SJCRH30 (cell line): Measurements from ENCODE around the gene PYGB. TPM values are rescaled to one million over a fixed set of nuclear protein-coding genes. Genes with fewer than 3 reads are reported as not detected.
A peak's percentile ranks its signal among the peaks of the same experiment; 100 is the strongest.
"Not testable (repeated sequence)": the region's sequence is repeated elsewhere in the genome, so short reads cannot be mapped to it uniquely, and the experiment has no call there.

Experiments used
- DNase-seq, 2 experiments: peaks; one replicate each; pipeline ENCODE4 v3.0.0-alpha.2; 2015 to 2020
- H3K27ac ChIP-seq: fragments of 250-450 bp; sonication (Bioruptor Pico); 2 replicates; pipeline ENCODE4 v1.5.1; 2020; ENCODE audit warnings: mild to moderate bottlenecking, moderate library complexity
- H3K27me3 ChIP-seq: fragments of 250-450 bp; sonication (Bioruptor Pico); 2 replicates; pipeline ENCODE4 v1.5.1; 2020; ENCODE audit warnings: mild to moderate bottlenecking, moderate library complexity
- H3K36me3 ChIP-seq: fragments of 250-450 bp; sonication (Bioruptor Pico); 2 replicates; pipeline ENCODE4 v1.5.1; 2020; ENCODE audit warnings: mild to moderate bottlenecking, moderate library complexity
- H3K4me1 ChIP-seq: fragments of 250-450 bp; sonication (Bioruptor Pico); 2 replicates; pipeline ENCODE4 v1.5.1; 2020; ENCODE audit warnings: mild to moderate bottlenecking, moderate library complexity
- H3K4me3 ChIP-seq: fragments of 250-450 bp; sonication (Bioruptor Pico); 2 replicates; pipeline ENCODE4 v1.5.1; 2020; ENCODE audit warnings: mild to moderate bottlenecking, moderate library complexity
- H3K9me3 ChIP-seq: fragments of 250-450 bp; sonication (Bioruptor Pico); replicated peaks from 2 replicates; pipeline ENCODE4 v1.5.1; 2020; ENCODE audit warnings: mild to moderate bottlenecking, moderate library complexity
- total RNA-seq: library from RNA; depleted of rRNA; stranded (reverse); fragments of >200 nt; shearing (Covaris generic); gene quantifications from 2 replicates; pipeline ENCODE4 v1.2.3, GENCODE V29; 2014

PYGB gene
- total RNA-seq, 1 experiment from 2014 or later: 42.3 TPM

DNA sequence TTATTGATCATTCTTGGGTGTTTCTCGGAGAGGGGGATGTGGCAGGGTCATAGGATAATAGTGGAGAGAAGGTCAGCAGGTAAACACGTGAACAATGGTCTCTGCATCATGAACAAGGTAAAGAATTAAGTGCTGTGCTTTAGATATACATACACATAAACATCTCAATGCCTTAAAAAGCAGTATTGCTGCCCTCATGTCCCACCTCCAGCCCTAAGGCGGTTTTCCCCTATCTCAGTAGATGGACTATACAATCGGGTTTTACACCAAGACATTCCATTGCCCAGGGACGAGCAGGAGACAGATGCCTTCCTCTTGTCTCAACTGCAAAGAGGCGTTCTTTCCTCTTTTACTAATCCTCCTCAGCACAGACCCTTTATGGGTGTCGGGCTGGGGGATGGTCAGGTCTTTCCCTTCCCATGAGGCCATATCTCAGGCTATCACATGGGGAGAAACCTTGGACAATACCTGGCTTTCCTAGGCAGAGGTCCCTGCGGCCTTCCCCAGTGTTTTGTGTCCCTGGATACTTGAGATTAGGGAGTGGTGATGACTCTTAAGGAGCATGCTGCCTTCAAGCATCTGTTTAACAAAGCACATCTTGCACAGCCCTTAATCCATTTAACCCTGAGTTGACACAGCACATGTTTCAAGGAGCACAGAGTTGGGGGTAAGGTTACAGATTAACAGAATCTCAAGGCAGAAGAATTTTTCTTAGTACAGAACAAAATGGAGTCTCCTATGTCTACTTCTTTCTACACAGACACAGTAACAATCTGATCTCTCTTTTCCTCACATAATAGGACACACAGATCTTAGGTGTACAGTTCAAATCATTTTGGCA, 13.7 kb upstream of the PYGB start:
- H3K27me3 ChIP-seq, H3K4me3 ChIP-seq, DNase-seq, H3K27ac ChIP-seq, H3K36me3 ChIP-seq, H3K9me3 ChIP-seq: not testable (repeated sequence)
- H3K4me1 ChIP-seq: peaks cover 38% of the 10 kb centered on the region

DNA sequence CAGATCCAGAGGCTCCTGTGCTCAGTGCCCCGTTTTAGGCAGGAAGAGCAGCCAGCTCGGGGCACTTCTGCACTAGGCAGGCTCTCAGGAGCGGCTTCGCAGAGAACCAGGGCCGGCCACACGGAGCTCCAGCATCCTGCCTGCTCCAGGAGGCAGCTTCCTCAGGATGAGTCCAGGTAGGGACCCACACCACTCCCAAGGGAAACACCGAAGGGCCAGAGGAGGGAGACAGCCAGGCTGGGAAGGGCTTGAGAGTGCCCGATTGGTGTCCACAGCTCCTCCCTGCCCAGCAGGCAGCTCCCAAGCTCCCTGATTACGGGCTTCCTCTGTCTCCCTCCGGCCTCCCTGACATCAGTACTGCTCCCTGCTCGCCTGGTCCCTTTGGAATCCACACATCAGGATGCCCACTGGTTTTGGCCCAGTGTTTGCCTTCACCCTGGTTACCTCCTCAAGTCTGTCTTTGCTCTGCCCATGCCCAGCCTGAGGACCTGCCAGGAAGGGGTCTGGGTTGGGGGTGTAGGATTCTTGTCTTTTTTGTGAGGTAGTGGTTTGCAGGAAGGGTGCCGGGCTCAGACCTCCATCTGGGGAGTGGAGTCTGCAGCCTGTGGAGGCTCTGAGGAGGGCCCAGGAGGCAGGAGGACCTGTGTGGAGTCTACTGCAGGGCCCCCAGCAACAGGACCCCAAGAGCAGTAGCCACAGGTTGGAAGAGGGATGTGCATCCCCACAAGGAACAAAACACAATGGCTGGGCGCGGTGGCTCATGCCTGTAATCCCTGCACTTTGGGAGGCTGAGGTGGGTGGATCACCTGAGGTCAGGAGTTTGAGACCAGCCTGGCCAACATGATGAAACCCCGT, 11.2 kb upstream of the PYGB start:
- Histone ChIP-seq H3K27ac (no peak overlapping the region), H3K4me1 (peaks cover 49% of the 10 kb centered on the region), H3K9me3 (no peaks in the 10 kb centered on the region), H3K36me3 (no peaks in the 10 kb centered on the region), H3K27me3 (no peaks in the 10 kb centered on the region), H3K4me3 (no peak overlapping the region)
- no peak for DNase-seq

- DNase-seq: peak; percentile 80 to 88
- peak overlapping the region; percentile 79 for H3K27ac ChIP-seq
Observed at GRCh38 chr20:25237610-25238318, 10.1 kb upstream of the PYGB start.

GRCh38 chr20:25238319-25239037, 9.4 kb upstream of the PYGB start:
- Histone ChIP-seq H3K27ac (peak overlapping the region; percentile 79), H3K27me3 (no peaks in the 10 kb centered on the region), H3K36me3 (no peaks in the 10 kb centered on the region), H3K4me1 (peaks cover 42% of the 10 kb centered on the region), H3K9me3 (no peaks in the 10 kb centered on the region; the same call in 1 of the 2 replicates), H3K4me3 (no peak overlapping the region)
- peak; percentile 39 to 65 for DNase-seq

More at GRCh38 chr20:25237610-25238318, 10.1 kb upstream of the PYGB start:
- Histone ChIP-seq H3K36me3 (no peaks in the 10 kb centered on the region), H3K27me3 (no peaks in the 10 kb centered on the region), H3K4me3 (no peak overlapping the region), H3K9me3 (no peaks in the 10 kb centered on the region), H3K4me1 (peaks cover 49% of the 10 kb centered on the region)

DNA sequence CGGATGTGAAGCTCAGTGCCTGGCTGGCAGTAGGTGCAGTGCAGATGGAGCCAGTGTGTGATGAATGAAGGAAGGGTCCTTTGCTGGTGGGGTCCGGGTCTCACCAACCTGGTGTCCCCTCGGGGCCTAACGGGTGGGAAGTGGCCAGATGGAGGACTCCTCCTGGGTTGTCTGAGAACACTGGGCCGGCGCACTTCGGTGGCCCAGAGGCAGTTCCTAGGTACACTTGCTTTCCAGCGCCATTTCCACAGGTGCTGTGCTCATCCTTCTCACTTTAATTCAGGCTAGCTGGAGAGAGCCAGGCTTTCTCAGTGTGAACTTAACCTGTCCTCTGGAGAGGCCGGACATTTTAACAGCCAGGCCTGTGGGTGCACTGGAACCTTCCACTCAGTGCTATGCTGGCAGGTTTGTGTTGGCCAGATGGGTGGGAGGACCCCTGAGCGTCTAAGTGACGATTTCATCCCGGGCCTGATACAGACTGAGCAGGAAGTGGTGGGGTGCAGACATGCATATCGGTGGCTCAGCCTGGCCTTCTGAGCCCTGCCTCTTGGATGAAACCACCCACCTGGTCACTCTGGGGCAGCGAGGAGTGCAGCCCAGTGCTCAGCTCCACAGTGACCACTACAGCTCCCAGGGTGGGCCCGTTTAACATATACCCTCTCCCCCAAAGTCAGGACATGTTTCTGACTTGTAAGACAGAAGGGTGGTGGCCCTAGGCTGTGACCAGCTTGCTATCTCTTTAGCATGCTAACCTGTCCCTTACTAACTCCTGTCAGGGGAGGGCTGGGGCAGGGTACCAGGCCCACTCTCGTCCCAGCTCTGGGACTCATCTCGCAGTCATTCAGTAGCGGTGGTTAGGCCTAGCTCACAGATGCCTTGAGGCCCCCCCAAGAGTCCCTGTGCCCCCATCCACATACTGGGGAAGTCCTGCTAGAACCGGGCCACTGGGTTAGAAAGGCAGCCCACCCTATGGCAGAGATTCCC, 8.2 kb upstream of the PYGB start:
- Histone ChIP-seq H3K4me3 (no peak overlapping the region), H3K27me3 (no peaks in the 10 kb centered on the region), H3K36me3 (no peaks in the 10 kb centered on the region), H3K9me3 (no peaks in the 10 kb centered on the region; the same call in 1 of the 2 replicates), H3K27ac (no peak overlapping the region), H3K4me1 (peaks cover 30% of the 10 kb centered on the region)
- DNase-seq: no peak

DNA sequence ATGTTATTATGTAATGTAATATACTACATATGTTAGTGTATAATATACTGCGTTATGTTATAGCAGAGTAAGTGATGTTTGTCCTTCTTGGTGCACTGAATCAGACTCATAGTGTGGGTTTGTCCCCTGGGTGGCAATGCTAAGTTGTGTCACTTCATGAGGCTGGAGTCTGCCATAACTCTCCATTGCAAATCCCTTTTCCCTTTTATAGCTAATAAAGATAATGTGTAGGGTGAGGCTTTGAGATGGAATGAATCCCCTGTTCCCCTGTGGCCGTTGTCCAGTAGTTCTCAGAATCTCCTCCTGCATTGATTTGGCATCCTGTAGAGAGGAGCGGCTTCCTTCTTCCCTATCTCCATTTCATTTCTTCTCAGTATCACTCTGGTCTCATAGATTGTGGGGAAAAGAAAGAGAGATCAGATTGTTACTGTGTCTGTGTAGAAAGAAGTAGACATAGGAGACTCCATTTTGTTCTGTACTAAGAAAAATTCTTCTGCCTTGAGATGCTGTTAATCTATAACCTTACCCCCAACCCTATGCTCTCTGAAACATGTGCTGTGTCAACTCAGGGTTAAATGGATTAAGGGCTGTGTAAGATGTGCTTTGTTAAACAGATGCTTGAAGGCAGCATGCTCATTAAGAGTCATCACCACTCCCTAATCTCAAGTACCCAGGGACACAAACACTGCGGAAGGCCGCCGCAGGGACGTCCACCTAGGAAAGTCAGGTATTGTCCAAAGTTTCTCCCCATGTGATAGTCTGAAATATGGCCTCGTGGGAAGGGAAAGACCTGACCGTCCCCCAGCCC, 6.8 kb upstream of the PYGB start:
- not testable (repeated sequence) for H3K4me3 ChIP-seq, H3K27ac ChIP-seq, H3K27me3 ChIP-seq, H3K9me3 ChIP-seq, DNase-seq, H3K36me3 ChIP-seq
- H3K4me1 ChIP-seq: peaks cover 36% of the 10 kb centered on the region

- H3K36me3 ChIP-seq, DNase-seq, H3K4me3 ChIP-seq, H3K27me3 ChIP-seq, H3K9me3 ChIP-seq, H3K27ac ChIP-seq: not testable (repeated sequence)
- H3K4me1 ChIP-seq: peaks cover 38% of the 10 kb centered on the region
Observed at GRCh38 chr20:25241659-25241955, 6.3 kb upstream of the PYGB start.

DNA sequence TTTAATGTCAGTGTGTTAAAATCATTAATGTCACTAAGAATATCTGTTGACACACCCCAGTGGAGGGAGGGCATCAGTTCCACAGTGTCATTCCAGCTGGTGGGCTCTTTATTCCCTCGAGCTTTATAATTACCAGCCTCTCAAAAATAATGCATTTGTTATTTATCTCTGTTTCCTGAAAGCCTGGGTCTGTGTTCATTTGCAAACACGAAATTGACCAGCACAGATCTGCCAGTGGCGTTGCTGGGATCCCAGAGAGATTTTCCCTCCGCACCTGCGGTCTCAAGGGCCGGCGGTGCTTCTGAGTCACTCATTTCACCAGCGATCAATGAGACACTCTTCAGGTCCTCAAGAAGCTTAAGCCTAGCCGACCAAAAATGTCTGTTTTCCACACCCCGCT, 5.7 kb upstream of the PYGB start:
- H3K4me3 ChIP-seq: no peak overlapping the region
- H3K4me1 ChIP-seq: peaks cover 44% of the 10 kb centered on the region
- no peaks in the 10 kb centered on the region for H3K27me3 ChIP-seq
- H3K9me3 ChIP-seq: no peaks in the 10 kb centered on the region; the same call in 1 of the 2 replicates
- H3K27ac ChIP-seq: no peak overlapping the region
- H3K36me3 ChIP-seq: no peaks in the 10 kb centered on the region
- no peak for DNase-seq

DNA sequence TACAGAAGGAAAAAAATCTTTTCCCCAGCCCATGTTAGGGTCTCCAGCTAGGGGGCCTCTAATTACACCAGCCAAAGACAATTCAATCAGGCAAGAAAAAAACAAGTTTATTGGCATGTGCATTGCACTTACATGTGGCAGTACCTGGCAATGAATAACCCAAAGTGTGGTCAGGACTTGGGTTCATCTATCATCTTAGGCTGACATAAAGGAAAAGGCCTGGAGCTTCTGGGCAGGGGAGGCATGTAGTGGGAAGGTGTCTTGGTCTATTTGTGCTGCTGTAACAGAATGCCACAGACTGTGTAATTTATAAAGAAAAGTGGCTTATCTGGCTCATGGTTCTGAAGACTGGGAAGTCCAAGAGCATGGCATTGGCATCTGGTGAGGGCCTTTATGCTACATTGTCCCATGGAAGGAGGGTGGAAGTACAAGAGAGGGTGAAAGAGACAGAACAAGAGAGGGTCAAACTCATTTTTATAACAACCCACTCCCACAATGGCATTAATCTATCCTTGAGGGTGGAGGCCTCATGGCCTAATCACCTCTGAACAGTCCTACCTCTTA, 4.4 kb upstream of the PYGB start:
- no peak for DNase-seq
- no peaks in the 10 kb centered on the region for H3K36me3 ChIP-seq
- no peak overlapping the region for H3K4me3 ChIP-seq
- no peaks in the 10 kb centered on the region; the same call in 1 of the 2 replicates for H3K9me3 ChIP-seq
- peaks cover 33% of the 10 kb centered on the region for H3K4me1 ChIP-seq
- no peaks in the 10 kb centered on the region for H3K27me3 ChIP-seq
- no peak overlapping the region for H3K27ac ChIP-seq

GRCh38 chr20:25244976-25245375, 2.9 kb upstream of the PYGB start:
- H3K9me3 ChIP-seq: no peaks in the 10 kb centered on the region; the same call in 1 of the 2 replicates
- no peak overlapping the region for H3K4me3 ChIP-seq
- no peaks in the 10 kb centered on the region for H3K27me3 ChIP-seq
- peaks cover 27% of the 10 kb centered on the region for H3K4me1 ChIP-seq
- no peak for DNase-seq
- no peak overlapping the region for H3K27ac ChIP-seq
- H3K36me3 ChIP-seq: no peaks in the 10 kb centered on the region

DNA sequence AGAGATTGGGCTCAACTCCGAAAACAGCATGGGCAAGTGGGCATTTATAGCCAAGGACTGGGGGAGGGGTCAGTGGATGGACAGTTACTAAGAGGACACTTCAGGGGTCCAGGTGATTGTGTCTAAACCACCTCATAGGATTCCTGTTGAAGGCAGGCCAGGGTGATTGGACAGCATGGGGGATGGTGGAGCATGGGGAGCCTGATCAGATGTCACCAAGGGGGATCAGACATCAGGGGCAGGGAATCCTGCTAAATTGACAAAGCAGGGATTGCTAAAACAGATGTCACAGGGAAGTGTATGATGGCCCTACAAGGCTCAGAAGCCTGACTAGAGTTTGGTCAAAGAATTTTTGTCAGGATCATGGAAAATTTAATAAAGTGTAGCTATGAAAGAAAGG, 2.4 kb upstream of the PYGB start:
- H3K4me3 ChIP-seq: no peak overlapping the region
- DNase-seq: peak in 1 of 2 experiments; percentile 52
- H3K27ac ChIP-seq: no peak overlapping the region
- H3K36me3 ChIP-seq: no peaks in the 10 kb centered on the region
- no peaks in the 10 kb centered on the region for H3K27me3 ChIP-seq
- no peaks in the 10 kb centered on the region; the same call in 1 of the 2 replicates for H3K9me3 ChIP-seq
- peaks cover 31% of the 10 kb centered on the region for H3K4me1 ChIP-seq

GRCh38 chr20:25246182-25246999, 1.5 kb upstream of the PYGB start:
- Histone ChIP-seq H3K4me3 (no peak overlapping the region; the same call in 1 of the 2 replicates), H3K9me3 (no peaks in the 10 kb centered on the region; the same call in 1 of the 2 replicates), H3K36me3 (no peaks in the 10 kb centered on the region), H3K27ac (no peak overlapping the region), H3K4me1 (peaks cover 26% of the 10 kb centered on the region), H3K27me3 (no peaks in the 10 kb centered on the region)
- peak in 1 of 2 experiments; percentile 2 for DNase-seq
